Spleen (tissue), 11 donors: Measurements from ENCODE around the gene FTL. TPM values are rescaled to one million over a fixed set of nuclear protein-coding genes. Genes with fewer than 3 reads are reported as not detected.

ENCODE experiments used
- DNase-seq: peaks from one replicate; pipeline ENCODE4 v3.0.0-alpha.2; 2020
- H3K27ac ChIP-seq, 8 donors: fragments of 200-600 bp; sonication (generic) in 7 of 8; 1 replicate in 4 of 8; 2 replicates in 4 of 8; pipeline versions ENCODE4 v1.5.0 to v1.8.0; 2016 to 2021; ENCODE audit warnings: inconsistent platforms in 4 of 8, mild to moderate bottlenecking in 4 of 8, moderate library complexity in 1 of 8
- H3K27me3 ChIP-seq, 7 donors: fragments of 200-600 bp; sonication (generic) in 6 of 7; replicated peaks in 1 of 7; 1 replicate in 4 of 7; 2 replicates in 3 of 7; pipeline versions ENCODE4 v1.5.0 to v1.8.0; 2016 to 2021; ENCODE audit warnings: inconsistent platforms in 3 of 7, mild to moderate bottlenecking in 1 of 7
- H3K36me3 ChIP-seq, 6 donors: fragments of 200-600 bp; sonication (generic) in 5 of 6; 1 replicate in 4 of 6; 2 replicates in 2 of 6; pipeline versions ENCODE4 v1.5.0 to v1.8.0; 2016 to 2021; ENCODE audit warnings: inconsistent platforms in 2 of 6
- H3K4me1 ChIP-seq, 6 donors: fragments of 200-600 bp; sonication (generic) in 5 of 6; 1 replicate in 3 of 6; 2 replicates in 3 of 6; pipeline versions ENCODE4 v1.5.0 to v1.8.0; 2016 to 2021; ENCODE audit warnings: inconsistent platforms in 3 of 6
- H3K4me3 ChIP-seq, 8 donors: fragments of 200-600 bp; sonication (generic) in 7 of 8; 1 replicate in 4 of 8; 2 replicates in 4 of 8; pipeline versions ENCODE4 v1.5.0 to v1.8.0; 2016 to 2021; ENCODE audit warnings: inconsistent platforms in 4 of 8, mild to moderate bottlenecking in 4 of 8, moderate library complexity in 2 of 8
- H3K9me3 ChIP-seq, 8 donors: fragments of 200-600 bp; sonication (generic) in 7 of 8; 1 replicate in 4 of 8; 2 replicates in 4 of 8; pipeline versions ENCODE4 v1.5.0 to v1.8.0; 2016 to 2021; ENCODE audit warnings: inconsistent platforms in 4 of 8
- POLR2A ChIP-seq, 3 donors: fragments of 450-650 bp; IDR thresholded peaks; one replicate each; pipeline ENCODE4 v1.5.1; 2017; ENCODE audit warnings: antibody characterized with exemption in 3 of 3, mild to moderate bottlenecking in 1 of 3
- POLR2AphosphoS5 ChIP-seq, 3 donors: sonication (generic); formaldehyde crosslinking; IDR thresholded peaks; one replicate each; pipeline ENCODE4 v1.5.1; 2017; ENCODE audit warnings: antibody characterized with exemption in 3 of 3
- WGBS, 5 donors: extraction: QIAGEN DNeasy Blood & Tissue Kit in 3 of 5; methylation state at CpG; one replicate each; pipeline versions ENCODE4 v1.1.5 to v1.1.7; 2013 to 2018; 5-methylcytosine and 5-hydroxymethylcytosine counted together
- intact Hi-C: fragments of 100-400 bp; cut with DNase I; formaldehyde crosslinking; loops from one replicate; pipeline ENCODE4 v1.15.0; 2023; ENCODE audit warnings: low total_unique reads
- polyA plus RNA-seq, 3 donors: library from polyadenylated mRNA; stranded (reverse); fragments of 200-250 nt; gene quantifications; one replicate each; pipeline ENCODE4 v1.2.1, GENCODE V29; 2013
- total RNA-seq, 7 donors: library from RNA; depleted of rRNA in 3 of 7; stranded (reverse); fragments of >200 nt in 3 of 7; fragmentation: NEBNext Ultra II Directional in 4 of 7; extraction: Animal tissue kit (Norgen Biotek cat#: 25700) in 4 of 7; gene quantifications; one replicate each; pipeline versions ENCODE4 v1.1.0 to v1.2.1, GENCODE V29; 2016 to 2021
- TF ChIP-seq, protein P1 (sequence below), 11 experiments: fragments of 200-600 bp in 7 of 11; fragments of 450-650 bp in 4 of 11; sonication (generic) in 4 of 11; IDR thresholded peaks in 8 of 11; conservative IDR thresholded peaks in 3 of 11; 1 replicate in 7 of 11; 2 replicates in 4 of 11; pipeline versions ENCODE4 v1.4.0 to v1.8.0; 2016 to 2021; ENCODE audit warnings: antibody characterized with exemption in 11 of 11, inconsistent platforms in 4 of 11, mild to moderate bottlenecking in 1 of 11
- donor health status: healthy with polysubstance abuse.
- donor health status: DM: no; HTN: no; CAD: no; lungs with moderate emphysema.
- donor health status: DM: no; HTN: no; CAD: no.
- donor health status: Bipolar disorder and iron deficiency.
- donor health status: healthy.
- donor health status: DM: no; HTN: no; CAD: no.
- donor health status: DM: yes; HTN: yes; CAD: no.

Gene FTL
- total and polyA plus RNA-seq, 10 donors = 4,960 to 14,078 (median 7,397) TPM

GRCh38 chr19:48966541-48967345 is 1.6 kb downstream of the FTL start:
- Histone ChIP-seq H3K4me1 (peaks cover 35 to 88% (median 72%) of the 10 kb centered on the region in 6 donors), H3K27me3 (no peaks in the 10 kb centered on the region), H3K4me3 (peak overlapping the region; percentile 74 to 99 (median 92)), H3K9me3 (no peaks in the 10 kb centered on the region), H3K36me3 (peaks cover 3 to 57% (median 40%) of the 10 kb centered on the region in 6 donors), H3K27ac (peak overlapping the region; percentile 81 to 98 (median 97))
- DNase-seq = peak; percentile 84
- 73 to 88% (median 77%) methylated on average over 10 of the region's 10 CpGs for WGBS, 5 donors
- intact Hi-C loops = loop anchor here (10.0 kb wide), 1 partner anchor 92 kb away; the partner anchor contains the start of gene PPP1R15A
- TF ChIP-seq, protein P1, sequence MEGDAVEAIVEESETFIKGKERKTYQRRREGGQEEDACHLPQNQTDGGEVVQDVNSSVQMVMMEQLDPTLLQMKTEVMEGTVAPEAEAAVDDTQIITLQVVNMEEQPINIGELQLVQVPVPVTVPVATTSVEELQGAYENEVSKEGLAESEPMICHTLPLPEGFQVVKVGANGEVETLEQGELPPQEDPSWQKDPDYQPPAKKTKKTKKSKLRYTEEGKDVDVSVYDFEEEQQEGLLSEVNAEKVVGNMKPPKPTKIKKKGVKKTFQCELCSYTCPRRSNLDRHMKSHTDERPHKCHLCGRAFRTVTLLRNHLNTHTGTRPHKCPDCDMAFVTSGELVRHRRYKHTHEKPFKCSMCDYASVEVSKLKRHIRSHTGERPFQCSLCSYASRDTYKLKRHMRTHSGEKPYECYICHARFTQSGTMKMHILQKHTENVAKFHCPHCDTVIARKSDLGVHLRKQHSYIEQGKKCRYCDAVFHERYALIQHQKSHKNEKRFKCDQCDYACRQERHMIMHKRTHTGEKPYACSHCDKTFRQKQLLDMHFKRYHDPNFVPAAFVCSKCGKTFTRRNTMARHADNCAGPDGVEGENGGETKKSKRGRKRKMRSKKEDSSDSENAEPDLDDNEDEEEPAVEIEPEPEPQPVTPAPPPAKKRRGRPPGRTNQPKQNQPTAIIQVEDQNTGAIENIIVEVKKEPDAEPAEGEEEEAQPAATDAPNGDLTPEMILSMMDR (IDR thresholded peaks at IDR 0.05 in 8 of 11, conservative IDR thresholded peaks at IDR 0.05 in 3 of 11) = no peak
- TF ChIP-seq POLR2A (IDR thresholded peaks at IDR 0.05) = peak in 1 of 3 donors; percentile 2

DNA sequence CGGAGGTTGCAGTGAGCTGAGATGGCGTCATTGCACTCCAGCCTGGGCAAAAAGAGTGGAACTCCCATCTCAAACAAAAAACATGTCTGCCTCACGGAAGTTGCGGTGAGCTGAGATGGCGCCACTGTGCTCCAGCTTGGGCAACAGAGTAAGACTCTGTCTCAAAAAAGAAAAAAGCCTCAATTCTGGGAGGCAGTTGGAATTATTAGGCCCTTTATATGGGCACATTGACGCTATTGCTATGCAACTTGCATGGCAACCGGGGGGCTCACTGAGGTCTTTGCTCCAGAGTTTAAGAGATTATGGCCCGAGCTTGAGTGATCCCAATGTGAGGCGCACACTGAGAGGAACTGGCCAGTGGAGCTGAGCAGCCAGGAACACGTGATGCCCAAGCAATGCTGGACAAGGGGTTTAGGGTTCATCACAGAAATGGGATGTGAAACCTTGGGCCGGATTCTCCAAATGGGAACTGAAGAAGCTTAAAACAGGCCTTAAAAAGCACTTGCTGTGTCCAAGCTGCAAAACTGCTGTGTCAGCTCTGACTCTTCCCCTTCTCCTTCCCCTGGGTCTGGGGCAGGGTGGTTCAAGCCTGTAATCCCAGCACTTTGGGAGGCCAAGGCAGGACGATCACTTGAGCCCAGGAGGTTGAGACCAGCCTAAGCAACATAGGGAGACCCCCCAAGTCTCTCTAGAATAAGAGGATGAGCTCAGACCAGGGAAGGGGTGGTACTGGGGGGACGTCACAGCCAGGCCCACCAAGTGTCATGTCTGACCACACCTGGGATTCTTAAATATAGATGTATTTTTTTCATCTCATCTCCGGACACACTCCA is 2.5 kb downstream of the FTL start:
- Histone ChIP-seq H3K36me3 (peaks cover 3 to 64% (median 40%) of the 10 kb centered on the region in 6 donors), H3K4me1 (peaks cover 31 to 80% (median 64%) of the 10 kb centered on the region in 6 donors), H3K27ac (peak overlapping the region in 7 of 8 donors; percentile 95 to 98 (median 97)), H3K9me3 (no peaks in the 10 kb centered on the region), H3K27me3 (no peaks in the 10 kb centered on the region), H3K4me3 (peak overlapping the region in 5 of 8 donors; percentile 88 to 99 (median 97))
- peak; percentile 83 for DNase-seq
- intact Hi-C loops = loop anchor here (10.0 kb wide), 1 partner anchor 93 kb away; the partner anchor contains the start of gene PPP1R15A
- TF ChIP-seq, protein P1 (IDR thresholded peaks at IDR 0.05 in 8 of 11, conservative IDR thresholded peaks at IDR 0.05 in 3 of 11) = no peak
- TF ChIP-seq POLR2AphosphoS5 (IDR thresholded peaks at IDR 0.05) (peak in 2 of 3 donors; percentile 59 to 79), POLR2A (IDR thresholded peaks at IDR 0.05) (peak in 1 of 3 donors; percentile 18)
- WGBS, 5 donors = 53 to 81% (median 69%) methylated on average over 14 of the region's 14 CpGs

DNA sequence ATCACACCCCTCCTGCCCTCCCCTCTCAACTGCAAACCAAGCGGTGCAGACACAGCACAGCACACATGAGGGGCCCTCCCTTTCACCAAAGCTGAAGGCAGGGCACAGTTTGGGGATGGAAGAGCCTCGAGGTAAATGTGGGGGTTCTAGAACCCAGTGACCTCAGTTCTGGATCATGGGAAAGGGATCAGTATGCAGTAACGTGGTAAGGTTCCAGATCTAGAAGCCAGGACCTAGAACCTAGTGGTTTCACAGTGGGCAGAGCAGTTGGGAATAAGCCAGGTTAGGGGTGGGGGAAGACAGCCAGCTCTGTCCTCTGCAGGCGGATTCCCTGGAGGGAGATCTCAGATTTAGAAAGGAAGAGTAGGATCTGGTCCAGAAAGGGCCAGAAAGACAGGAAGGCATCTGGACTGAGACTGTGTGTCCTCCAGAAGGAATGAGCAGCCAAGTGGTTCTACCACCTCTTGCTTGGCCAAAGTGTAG is 3.1 kb downstream of the FTL start:
- DNase-seq = no peak
- no peaks in the 10 kb centered on the region for H3K9me3 ChIP-seq
- intact Hi-C loops = loop anchor here (10.0 kb wide), 1 partner anchor 93 kb away; the partner anchor contains the start of gene PPP1R15A
- H3K4me1 ChIP-seq = peaks cover 30 to 73% (median 58%) of the 10 kb centered on the region in 6 donors
- H3K36me3 ChIP-seq = peaks cover 3 to 71% (median 42%) of the 10 kb centered on the region in 6 donors
- peak in 1 of 3 donors; percentile 40 for TF ChIP-seq POLR2AphosphoS5 (IDR thresholded peaks at IDR 0.05)
- TF ChIP-seq, protein P1 (IDR thresholded peaks at IDR 0.05 in 8 of 11, conservative IDR thresholded peaks at IDR 0.05 in 3 of 11) = no peak
- TF ChIP-seq POLR2A (IDR thresholded peaks at IDR 0.05) = peak in 2 of 3 donors; percentile 1 to 24
- no peaks in the 10 kb centered on the region for H3K27me3 ChIP-seq
- H3K27ac ChIP-seq = peak overlapping the region; percentile 13 to 98 (median 97)
- 64 to 82% (median 75%) methylated on average over 4 of the region's 4 CpGs for WGBS, 5 donors
- H3K4me3 ChIP-seq = peak overlapping the region in 1 of 8 donors; percentile 99
